SH-SY5Y (cell line): ENCODE results near the gene EVA1C.

Experiments used
- GATA2 ChIP-seq: IDR thresholded peaks from 2 replicates; pipeline ENCODE4 v1.6.1; 2011; ENCODE audit warnings: mild to moderate bottlenecking, low read depth, low read length
- GATA3 ChIP-seq: IDR thresholded peaks from 2 replicates; pipeline ENCODE4 v1.6.1; 2011; ENCODE audit warnings: low read depth, mild to moderate bottlenecking, low read length, moderate library complexity

DNA sequence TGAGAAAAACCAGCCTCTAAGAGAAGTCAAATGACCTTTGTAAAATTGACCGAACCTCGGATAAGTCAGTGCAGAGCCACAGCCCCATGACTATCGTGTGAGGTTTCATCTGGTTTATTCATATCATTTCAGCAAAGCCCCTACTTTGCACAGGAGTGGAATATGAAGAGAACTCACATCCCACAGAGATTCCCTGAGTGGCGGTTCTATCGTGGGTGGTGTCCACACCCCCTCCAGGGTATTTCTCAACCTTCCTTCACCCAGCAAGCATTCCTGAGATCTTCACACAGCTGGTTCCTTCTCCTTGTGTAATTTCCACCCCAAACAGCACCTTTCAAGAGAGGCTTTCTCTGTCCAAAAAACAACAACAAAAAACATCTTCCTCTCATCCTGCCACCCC lies 47.5 kb downstream of the EVA1C start:
- TF ChIP-seq GATA3 (no peak), GATA2 (no peak)
